Natural killer cell (primary cell): ENCODE measurements around the gene NOCT. TPM values are rescaled to one million over a fixed set of nuclear protein-coding genes. Genes with fewer than 3 reads are reported as not detected.
A peak's percentile ranks its signal among the peaks of the same experiment; 100 is the strongest.

Source experiments
- ATAC-seq, 3 donors: fragments of 150-1000 bp in 2 of 3; fragments of 200-7000 bp in 1 of 3; cut with Tn5 transposase; 1 replicate in 1 of 3; 2 replicates in 2 of 3; pipeline ENCODE4 v1.10.0; 2021; ENCODE audit warnings: mild to moderate bottlenecking in 2 of 3, moderate library complexity in 2 of 3
- DNase-seq, 2 donors: peaks; one replicate each; pipeline versions ENCODE4 v3.0.0 to v3.0.0-alpha.2; 2013 to 2021; ENCODE audit warnings: mixed read lengths in 1 of 2
- H3K27ac ChIP-seq: one replicate; pipeline ENCODE4 v1.5.1; 2013; ENCODE audit warnings: mild to moderate bottlenecking, low read length
- H3K27me3 ChIP-seq: one replicate; pipeline ENCODE4 v1.6.1; 2013; ENCODE audit warnings: low read length; ENCODE audit not compliant: control insufficient read depth, insufficient read depth
- H3K36me3 ChIP-seq: one replicate; pipeline ENCODE4 v1.6.1; 2013; ENCODE audit warnings: low read length; ENCODE audit not compliant: control insufficient read depth, insufficient read depth
- H3K4me1 ChIP-seq: one replicate; pipeline ENCODE4 v1.6.1; 2013; ENCODE audit warnings: low read length; ENCODE audit not compliant: control insufficient read depth, insufficient read depth
- H3K4me3 ChIP-seq: one replicate; pipeline ENCODE4 v1.5.1; 2013; ENCODE audit warnings: low read length
- H3K9me3 ChIP-seq: one replicate; pipeline ENCODE4 v1.6.1; 2013; ENCODE audit warnings: low read length; ENCODE audit not compliant: control insufficient read depth, insufficient read depth
- H3K27ac Mint-ChIP-seq, 2 donors: one replicate each; pipeline ENCODE4 v1.8.0; 2022; ENCODE audit warnings: mild to moderate bottlenecking in 2 of 2, mixed read lengths in 2 of 2, moderate library complexity in 1 of 2
- H3K27me3 Mint-ChIP-seq, 2 donors: one replicate each; pipeline ENCODE4 v1.8.0; 2022; ENCODE audit warnings: low read depth in 2 of 2, mixed read lengths in 2 of 2
- H3K36me3 Mint-ChIP-seq: one replicate; pipeline ENCODE4 v1.8.0; 2022; ENCODE audit warnings: mixed read lengths
- H3K4me1 Mint-ChIP-seq, 2 donors: one replicate each; pipeline ENCODE4 v1.8.0; 2022; ENCODE audit warnings: mixed read lengths in 2 of 2
- H3K4me3 Mint-ChIP-seq: one replicate; pipeline ENCODE4 v1.8.0; 2022; ENCODE audit warnings: mild to moderate bottlenecking, moderate library complexity, mixed read lengths
- H3K9me3 Mint-ChIP-seq, 2 donors: one replicate each; pipeline ENCODE4 v1.8.0; 2022; ENCODE audit warnings: mixed read lengths in 2 of 2
- WGBS: methylation state at CpG from one replicate; pipeline ENCODE4 v1.1.7; 2013; ENCODE audit warnings: missing lambda C conversion rate; ENCODE audit not compliant: insufficient coverage; 5-methylcytosine and 5-hydroxymethylcytosine counted together
- intact Hi-C: fragments of 100-400 bp; cut with micrococcal nuclease; formaldehyde crosslinking; loops from one replicate; pipeline ENCODE4 v1.14.2; 2022
- total RNA-seq, 4 donors: library from RNA; stranded (reverse); fragments of 120-200 nt in 1 of 4; gene quantifications; one replicate each; pipeline versions ENCODE4 v1.2.3 to v1.2.4, GENCODE V29; 2013 to 2022
- TF ChIP-seq, protein P1 (sequence below): fragments of 200-600 bp; IDR thresholded peaks from one replicate; pipeline ENCODE4 v1.8.0; 2022; ENCODE audit warnings: antibody characterized with exemption

Gene NOCT
- total RNA-seq, 3 donors from 2014 or later (not counting 1 experiment from before 2014, with no cell fraction given) = 17.6 to 28.5 (median 20.9) TPM

DNA sequence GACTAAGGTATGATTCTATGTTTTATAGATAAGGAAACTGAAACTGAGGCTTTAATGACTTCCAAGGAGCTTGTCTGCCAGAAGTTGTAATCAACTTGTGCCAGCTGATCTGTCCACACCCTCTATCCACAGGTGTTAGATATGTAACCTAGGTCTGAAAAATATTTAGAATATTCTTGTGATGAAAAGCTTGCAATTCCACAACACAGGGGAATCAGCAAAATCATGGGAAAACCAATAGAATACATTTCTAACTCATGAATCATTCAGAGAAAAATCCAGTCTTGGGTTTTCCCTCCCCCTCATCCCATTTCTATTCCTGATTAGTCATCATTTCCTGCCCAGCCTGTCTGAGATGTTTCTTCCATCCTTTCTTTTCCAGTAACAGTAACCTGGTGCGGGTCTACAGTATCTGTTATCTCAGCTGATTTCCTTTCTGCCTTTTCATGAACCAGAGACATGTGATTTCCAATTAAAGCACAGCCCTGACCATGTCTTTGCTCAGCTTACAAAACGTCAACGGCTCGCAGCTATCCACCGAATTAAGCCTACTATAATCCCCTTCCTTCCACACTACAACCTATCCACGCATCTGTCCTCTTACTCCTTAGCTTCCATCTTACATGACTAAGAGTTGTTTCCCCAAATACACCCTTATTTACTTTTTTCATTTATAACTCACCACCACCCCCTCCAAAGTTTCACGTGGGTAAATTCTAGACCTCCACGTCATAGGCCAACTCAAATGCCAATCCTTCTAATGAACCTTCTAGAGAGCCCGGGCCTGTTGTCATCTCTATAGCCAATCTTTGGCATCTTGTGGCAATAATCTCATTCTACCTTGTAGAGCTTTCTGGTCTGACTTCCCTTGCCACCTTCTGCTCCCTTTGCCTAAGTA lies 961 bp upstream of the NOCT start:
- H3K36me3 Mint-ChIP-seq = no peaks in the 10 kb centered on the region
- DNase-seq (no peak), ATAC-seq (peak; percentile 5 to 13 (median 7))
- intact Hi-C loops = loop anchor here (1.0 to 2.0 kb wide), 3 partner anchors 69 to 286 kb away; partner anchors contain the start of gene ELF2
- Histone ChIP-seq H3K36me3 (no peaks in the 10 kb centered on the region), H3K27me3 (no peaks in the 10 kb centered on the region), H3K4me1 (peaks cover 15% of the 10 kb centered on the region), H3K27ac (peak overlapping the region; percentile 55), H3K9me3 (no peaks in the 10 kb centered on the region), H3K4me3 (peak overlapping the region; percentile 50)
- WGBS = 57% methylated on average over 9 of the region's 9 CpGs
- peak overlapping the region; percentile 88 to 98 for H3K27ac Mint-ChIP-seq
- H3K9me3 Mint-ChIP-seq = no peaks in the 10 kb centered on the region
- peaks cover 0 to 4% of the 10 kb centered on the region in 2 donors for H3K27me3 Mint-ChIP-seq
- TF ChIP-seq, protein P1, sequence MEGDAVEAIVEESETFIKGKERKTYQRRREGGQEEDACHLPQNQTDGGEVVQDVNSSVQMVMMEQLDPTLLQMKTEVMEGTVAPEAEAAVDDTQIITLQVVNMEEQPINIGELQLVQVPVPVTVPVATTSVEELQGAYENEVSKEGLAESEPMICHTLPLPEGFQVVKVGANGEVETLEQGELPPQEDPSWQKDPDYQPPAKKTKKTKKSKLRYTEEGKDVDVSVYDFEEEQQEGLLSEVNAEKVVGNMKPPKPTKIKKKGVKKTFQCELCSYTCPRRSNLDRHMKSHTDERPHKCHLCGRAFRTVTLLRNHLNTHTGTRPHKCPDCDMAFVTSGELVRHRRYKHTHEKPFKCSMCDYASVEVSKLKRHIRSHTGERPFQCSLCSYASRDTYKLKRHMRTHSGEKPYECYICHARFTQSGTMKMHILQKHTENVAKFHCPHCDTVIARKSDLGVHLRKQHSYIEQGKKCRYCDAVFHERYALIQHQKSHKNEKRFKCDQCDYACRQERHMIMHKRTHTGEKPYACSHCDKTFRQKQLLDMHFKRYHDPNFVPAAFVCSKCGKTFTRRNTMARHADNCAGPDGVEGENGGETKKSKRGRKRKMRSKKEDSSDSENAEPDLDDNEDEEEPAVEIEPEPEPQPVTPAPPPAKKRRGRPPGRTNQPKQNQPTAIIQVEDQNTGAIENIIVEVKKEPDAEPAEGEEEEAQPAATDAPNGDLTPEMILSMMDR = no peak
- H3K4me1 Mint-ChIP-seq = peaks cover 10 to 11% of the 10 kb centered on the region in 2 donors
- peak overlapping the region; percentile 94 for H3K4me3 Mint-ChIP-seq

- no peaks in the 10 kb centered on the region for H3K9me3 Mint-ChIP-seq
These were observed 429 bp downstream of the NOCT start for GRCh38 chr4:139015948-139016471.

DNA sequence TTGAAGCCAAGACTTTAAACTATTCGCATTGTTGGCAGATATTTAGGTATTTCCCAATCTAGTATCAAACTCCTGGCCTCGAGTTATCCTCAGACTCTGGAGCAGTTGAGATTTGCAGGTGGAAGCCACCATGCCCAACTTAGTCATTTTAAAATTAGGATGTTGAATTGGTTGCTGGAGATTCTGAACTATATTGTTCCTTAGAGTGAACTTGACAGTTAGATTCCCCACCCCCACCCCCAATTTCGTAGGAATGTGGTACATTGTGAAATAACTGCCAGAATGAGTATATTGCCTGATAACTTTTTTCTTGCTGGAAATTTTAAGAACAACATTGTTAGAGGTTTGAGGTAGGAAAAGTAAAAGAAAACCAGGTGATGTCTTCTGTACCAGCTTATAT lies 2.3 kb downstream of the NOCT start:
- Histone ChIP-seq H3K36me3 (no peaks in the 10 kb centered on the region), H3K27ac (no peak overlapping the region), H3K4me3 (no peak overlapping the region), H3K4me1 (peaks cover 15% of the 10 kb centered on the region), H3K27me3 (no peaks in the 10 kb centered on the region), H3K9me3 (no peaks in the 10 kb centered on the region)
- no peak for ATAC-seq
- Mint-ChIP-seq H3K27ac (peak overlapping the region in 1 of 2 donors; percentile 3), H3K27me3 (peaks cover 0 to 4% of the 10 kb centered on the region in 2 donors), H3K4me3 (peak overlapping the region; percentile 45), H3K36me3 (no peaks in the 10 kb centered on the region), H3K4me1 (peaks cover 10 to 11% of the 10 kb centered on the region in 2 donors), H3K9me3 (no peaks in the 10 kb centered on the region)
- peak in 1 of 2 donors; percentile 2 for DNase-seq
- TF ChIP-seq, protein P1 = no peak
- intact Hi-C loops = no loop called here
- WGBS = 76% methylated on average over 2 of the region's 3 CpGs

More at GRCh38 chr4:139015948-139016471, 429 bp downstream of the NOCT start:
- Mint-ChIP-seq H3K27me3 (peaks cover 0 to 4% of the 10 kb centered on the region in 2 donors), H3K27ac (peak overlapping the region; percentile 88 to 98), H3K4me3 (peak overlapping the region; percentile 94), H3K4me1 (peaks cover 10 to 11% of the 10 kb centered on the region in 2 donors), H3K36me3 (no peaks in the 10 kb centered on the region)
- H3K4me1 ChIP-seq = peaks cover 15% of the 10 kb centered on the region
- H3K9me3 ChIP-seq = no peaks in the 10 kb centered on the region
- intact Hi-C loops = loop anchor here (1.0 to 2.0 kb wide), 3 partner anchors 67 to 284 kb away; partner anchors contain the start of gene ELF2
- peak in 1 of 2 donors; percentile 62 for DNase-seq
- H3K27me3 ChIP-seq = no peaks in the 10 kb centered on the region
- peak overlapping the region; percentile 77 for H3K27ac ChIP-seq
- TF ChIP-seq, protein P1 = no peak
- no peaks in the 10 kb centered on the region for H3K36me3 ChIP-seq
- ATAC-seq = peak; percentile 1 to 14 (median 7)
- H3K4me3 ChIP-seq = peak overlapping the region; percentile 50
- under 1% methylated on average over 55 of the region's 55 CpGs for WGBS
